B cell (primary cell): Measurements from ENCODE around the gene SLC35E1. TPM values are rescaled to one million over a fixed set of nuclear protein-coding genes. Genes with fewer than 3 reads are reported as not detected.
A peak's percentile ranks its signal among the peaks of the same experiment; 100 is the strongest.

Experiments
- ATAC-seq: fragments of 200-7000 bp; cut with Tn5 transposase; one replicate; pipeline ENCODE4 v1.10.0; 2021; ENCODE audit warnings: low read depth, mild to moderate bottlenecking, moderate number of reproducible peaks, moderate library complexity
- CTCF ChIA-PET: fragments of 350-600 bp; sonication (Branson Sonifier 250); formaldehyde crosslinking; loops from one replicate; lab custom pipeline; 2021; ENCODE audit warnings: antibody characterized with exemption, inconsistent platforms; lab: Charles Lee
- POLR2A ChIA-PET: fragments of 350-600 bp; sonication (Branson Sonifier 250); formaldehyde crosslinking; loops from one replicate; lab custom pipeline; 2021; ENCODE audit warnings: antibody characterized with exemption; lab: Charles Lee
- DNase-seq: peaks from one replicate; pipeline ENCODE4 v3.0.0; 2013
- H2AFZ ChIP-seq: 2 replicates; pipeline ENCODE4 v1.6.1; 2012; ENCODE audit warnings: mild to moderate bottlenecking, low read depth, low read length; ENCODE audit not compliant: insufficient read depth, poor library complexity, severe bottlenecking
- H3K27ac ChIP-seq, 2 donors: 1 replicate in 1 of 2; 2 replicates in 1 of 2; pipeline ENCODE4 v1.5.1; 2012 to 2013; ENCODE audit warnings: low read length in 2 of 2, mild to moderate bottlenecking in 2 of 2, moderate library complexity in 1 of 2
- H3K27me3 ChIP-seq, 4 experiments: fragments of 200-600 bp in 1 of 4; sonication (generic) in 1 of 4; replicated peaks in 1 of 4; 1 replicate in 2 of 4; 2 replicates in 2 of 4; pipeline versions ENCODE4 v1.6.1 to v1.7.0; 2013 to 2016; ENCODE audit warnings: low read length in 3 of 4, mild to moderate bottlenecking in 2 of 4, mixed read lengths in 1 of 4, moderate library complexity in 1 of 4; ENCODE audit not compliant: insufficient read depth in 4 of 4, control insufficient read depth in 3 of 4; ENCODE audit errors: control extremely low read depth in 1 of 4
- H3K36me3 ChIP-seq, 2 experiments: replicated peaks in 1 of 2; 1 replicate in 1 of 2; 2 replicates in 1 of 2; pipeline versions ENCODE4 v1.6.1 to v1.7.1; 2013; ENCODE audit warnings: low read length in 1 of 2; ENCODE audit not compliant: insufficient read depth in 2 of 2, control insufficient read depth in 1 of 2; ENCODE audit errors: control extremely low read depth in 1 of 2, extremely low read depth in 1 of 2
- H3K4me1 ChIP-seq, 2 donors: fragments of 200-600 bp in 1 of 2; sonication (generic) in 1 of 2; 1 replicate in 1 of 2; 2 replicates in 1 of 2; pipeline versions ENCODE4 v1.5.1 to v1.6.1; 2013 to 2017; ENCODE audit warnings: low read length in 2 of 2; ENCODE audit not compliant: control insufficient read depth in 2 of 2, insufficient read depth in 2 of 2
- H3K4me2 ChIP-seq: replicated peaks from 2 replicates; pipeline ENCODE3; 2012; ENCODE audit warnings: mild to moderate bottlenecking, low read depth, low read length; ENCODE audit not compliant: poor library complexity, severe bottlenecking
- H3K4me3 ChIP-seq, 5 experiments: fragments of 200-600 bp in 1 of 5; sonication (generic) in 1 of 5; 1 replicate in 3 of 5; 2 replicates in 2 of 5; pipeline versions ENCODE4 v1.5.1 to v1.7.0; 2011 to 2016; ENCODE audit warnings: low read length in 4 of 5, mild to moderate bottlenecking in 4 of 5, low read depth in 2 of 5, control low read depth in 1 of 5, moderate library complexity in 1 of 5; ENCODE audit not compliant: insufficient read depth in 1 of 5; ENCODE audit errors: control extremely low read depth in 1 of 5, extremely low read depth in 1 of 5
- H3K79me2 ChIP-seq: fragments of 200-600 bp; sonication (generic); one replicate; pipeline ENCODE4 v1.6.0; 2016; ENCODE audit warnings: low read length; ENCODE audit not compliant: control insufficient read depth, insufficient read depth
- H3K9ac ChIP-seq: fragments of 200-600 bp; sonication (generic); 2 replicates; pipeline ENCODE4 v1.6.1; 2017; ENCODE audit warnings: mild to moderate bottlenecking, low read length, moderate library complexity
- H3K9me3 ChIP-seq, 3 donors: one replicate each; pipeline versions ENCODE4 v1.6.1 to v1.7.1; 2013; ENCODE audit warnings: low read length in 2 of 3; ENCODE audit not compliant: control insufficient read depth in 2 of 3, insufficient read depth in 1 of 3; ENCODE audit errors: control extremely low read depth in 1 of 3
- H4K20me1 ChIP-seq: 2 replicates; pipeline ENCODE4 v1.6.0; 2012; ENCODE audit warnings: mild to moderate bottlenecking, low read length; ENCODE audit not compliant: insufficient read depth, control insufficient read depth, poor library complexity, severe bottlenecking
- H3K27ac Mint-ChIP-seq: one replicate; pipeline ENCODE4 v1.8.0; 2021; ENCODE audit warnings: mixed read lengths
- H3K27me3 Mint-ChIP-seq: one replicate; pipeline ENCODE4 v1.8.0; 2021; ENCODE audit warnings: mixed read lengths
- H3K4me1 Mint-ChIP-seq: one replicate; pipeline ENCODE4 v1.8.0; 2021; ENCODE audit warnings: mixed read lengths
- H3K4me3 Mint-ChIP-seq: one replicate; pipeline ENCODE4 v1.8.0; 2021; ENCODE audit warnings: mixed read lengths
- H3K9me3 Mint-ChIP-seq: one replicate; pipeline ENCODE4 v1.8.0; 2022; ENCODE audit warnings: mixed read lengths; ENCODE audit not compliant: insufficient read depth
- EZH2 ChIP-seq: IDR thresholded peaks from 2 replicates; pipeline ENCODE4 v1.6.1; 2012; ENCODE audit warnings: borderline replicate concordance, low read depth, mild to moderate bottlenecking, moderate library complexity, low read length; ENCODE audit not compliant: insufficient read depth, poor library complexity, severe bottlenecking
- WGBS: methylation state at CpG from one replicate; pipeline ENCODE4 v1.1.5; 2013; ENCODE audit warnings: missing lambda C conversion rate; ENCODE audit not compliant: insufficient coverage; 5-methylcytosine and 5-hydroxymethylcytosine counted together
- intact Hi-C: fragments of 100-400 bp; cut with micrococcal nuclease; formaldehyde crosslinking; loops from one replicate; pipeline ENCODE4 v1.10.0; 2022
- polyA plus RNA-seq: library from polyadenylated mRNA; depleted of rRNA; stranded (reverse); fragments of >200 nt; gene quantifications from 2 replicates; pipeline ENCODE4 v1.2.3, GENCODE V29; 2012
- total RNA-seq, 2 donors: library from RNA; stranded (reverse); fragments of 120-200 nt in 1 of 2; gene quantifications; 1 replicate in 1 of 2; 2 replicates in 1 of 2; pipeline versions ENCODE4 v1.2.3 to v1.2.4, GENCODE V29; 2013 to 2022
- TF ChIP-seq, protein P1 (sequence below): fragments of 200-600 bp; IDR thresholded peaks from one replicate; pipeline ENCODE4 v1.8.0; 2022; ENCODE audit warnings: antibody characterized with exemption, mild to moderate bottlenecking

Gene SLC35E1
- total and polyA plus RNA-seq, 2 donors (not counting 1 experiment from before 2014, with no cell fraction given): 23.4 to 46.8 TPM

DNA sequence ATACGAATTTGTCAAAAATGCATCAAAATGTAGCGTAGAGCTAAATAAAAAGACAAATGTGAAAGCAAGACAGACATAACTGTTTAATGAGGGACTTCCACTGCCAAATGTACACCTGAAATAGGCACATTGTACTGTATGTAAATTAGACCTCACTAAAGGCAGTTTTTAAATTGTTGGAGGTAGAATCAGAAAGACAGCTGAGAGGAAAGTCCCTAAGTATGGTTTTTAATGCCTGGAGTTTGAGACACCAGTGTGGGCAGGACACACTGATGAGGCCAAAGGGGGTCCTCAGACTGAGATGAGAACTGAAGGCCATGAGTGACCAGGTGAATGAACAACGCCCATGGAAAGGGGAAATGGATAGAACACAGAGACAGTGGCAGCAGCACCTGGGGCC is 32.9 kb upstream of the SLC35E1 start:
- Histone ChIP-seq H3K4me2 (peak overlapping the region; percentile 16), H3K36me3 (peaks cover 0 to 11% of the 10 kb centered on the region in 2 experiments), H3K27me3 (no peaks in the 10 kb centered on the region), H3K9ac (no peak overlapping the region), H3K27ac (peak overlapping the region in 1 of 2 donors; percentile 50), H2AFZ (no peak overlapping the region), H3K4me3 (no peak overlapping the region), H4K20me1 (peaks cover 81% of the 10 kb centered on the region), H3K4me1 (peaks cover 33 to 59% of the 10 kb centered on the region in 2 donors), H3K9me3 (peaks cover 0 to 7% (median 0%) of the 10 kb centered on the region in 3 donors), H3K79me2 (peaks cover 100% of the 10 kb centered on the region)
- intact Hi-C loops: no loop called here
- no peak for ATAC-seq
- Mint-ChIP-seq H3K27me3 (no peaks in the 10 kb centered on the region), H3K9me3 (no peaks in the 10 kb centered on the region), H3K4me1 (peaks cover 67% of the 10 kb centered on the region), H3K27ac (peak overlapping the region; percentile 26), H3K4me3 (peak overlapping the region; percentile 3)
- CTCF ChIA-PET: interaction anchor here (1.7 kb wide), 1 partner anchor 17 kb away, joined by 3 read pairs; no protein-coding TSS in a partner anchor
- no peak for TF ChIP-seq EZH2
- TF ChIP-seq, protein P1, sequence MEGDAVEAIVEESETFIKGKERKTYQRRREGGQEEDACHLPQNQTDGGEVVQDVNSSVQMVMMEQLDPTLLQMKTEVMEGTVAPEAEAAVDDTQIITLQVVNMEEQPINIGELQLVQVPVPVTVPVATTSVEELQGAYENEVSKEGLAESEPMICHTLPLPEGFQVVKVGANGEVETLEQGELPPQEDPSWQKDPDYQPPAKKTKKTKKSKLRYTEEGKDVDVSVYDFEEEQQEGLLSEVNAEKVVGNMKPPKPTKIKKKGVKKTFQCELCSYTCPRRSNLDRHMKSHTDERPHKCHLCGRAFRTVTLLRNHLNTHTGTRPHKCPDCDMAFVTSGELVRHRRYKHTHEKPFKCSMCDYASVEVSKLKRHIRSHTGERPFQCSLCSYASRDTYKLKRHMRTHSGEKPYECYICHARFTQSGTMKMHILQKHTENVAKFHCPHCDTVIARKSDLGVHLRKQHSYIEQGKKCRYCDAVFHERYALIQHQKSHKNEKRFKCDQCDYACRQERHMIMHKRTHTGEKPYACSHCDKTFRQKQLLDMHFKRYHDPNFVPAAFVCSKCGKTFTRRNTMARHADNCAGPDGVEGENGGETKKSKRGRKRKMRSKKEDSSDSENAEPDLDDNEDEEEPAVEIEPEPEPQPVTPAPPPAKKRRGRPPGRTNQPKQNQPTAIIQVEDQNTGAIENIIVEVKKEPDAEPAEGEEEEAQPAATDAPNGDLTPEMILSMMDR: no peak
- no peak for DNase-seq
- POLR2A ChIA-PET: interaction anchor here (2.1 kb wide), 1 partner anchor 13 kb away, joined by 4 read pairs; no protein-coding TSS in a partner anchor
- 56% methylated on average over 1 of the region's 3 CpGs for WGBS

DNA sequence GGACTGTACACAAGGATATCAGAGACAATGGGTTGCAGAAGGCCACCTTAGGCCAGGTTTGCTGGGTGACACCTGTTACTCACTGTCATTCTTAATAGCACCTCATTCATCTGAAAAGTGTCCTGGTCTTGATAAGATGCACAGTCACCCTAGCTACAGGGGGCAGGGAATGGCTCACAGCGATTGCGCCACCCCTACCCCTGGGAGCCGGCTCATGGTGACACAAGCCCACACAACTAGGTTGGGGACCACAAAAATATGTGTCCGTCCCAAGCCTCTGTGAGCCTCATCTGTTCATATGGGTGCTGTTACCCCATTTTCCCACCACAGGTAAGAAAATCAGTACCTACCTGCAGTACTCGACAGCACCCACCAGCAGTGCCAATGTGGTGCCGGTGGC is 32.4 kb upstream of the SLC35E1 start:
- peaks cover 81% of the 10 kb centered on the region for H4K20me1 ChIP-seq
- H3K27ac Mint-ChIP-seq: peak overlapping the region; percentile 26
- intact Hi-C loops: no loop called here

More for the DNA sequence above, 32.4 kb upstream of the SLC35E1 start:
- DNase-seq: no peak
- ATAC-seq: no peak
- no peak overlapping the region for H2AFZ ChIP-seq
- CTCF ChIA-PET: interaction anchor here (0.6 to 1.7 kb wide), 2 partner anchors 16 to 195 kb away, joined by 3 read pairs; no protein-coding TSS in a partner anchor
- 100% methylated on average over 4 of the region's 6 CpGs for WGBS
- H3K27me3 ChIP-seq: no peaks in the 10 kb centered on the region
- no peaks in the 10 kb centered on the region for H3K9me3 Mint-ChIP-seq
- no peak overlapping the region for H3K4me2 ChIP-seq
- peaks cover 28 to 59% of the 10 kb centered on the region in 2 donors for H3K4me1 ChIP-seq
- H3K27me3 Mint-ChIP-seq: no peaks in the 10 kb centered on the region
- H3K27ac ChIP-seq: no peak overlapping the region
- POLR2A ChIA-PET: interaction anchor here (2.1 kb wide), 1 partner anchor 13 kb away, joined by 4 read pairs; no protein-coding TSS in a partner anchor
- no peak overlapping the region for H3K4me3 Mint-ChIP-seq
- no peak overlapping the region for H3K4me3 ChIP-seq
- peaks cover 0 to 11% of the 10 kb centered on the region in 2 experiments for H3K36me3 ChIP-seq
- TF ChIP-seq EZH2: no peak
- TF ChIP-seq, protein P1: no peak
- H3K9me3 ChIP-seq: peaks cover 0 to 5% (median 0%) of the 10 kb centered on the region in 3 donors
- H3K4me1 Mint-ChIP-seq: peaks cover 67% of the 10 kb centered on the region
- H3K9ac ChIP-seq: no peak overlapping the region
- peaks cover 100% of the 10 kb centered on the region for H3K79me2 ChIP-seq
